Effector CD8-positive, alpha-beta T cell (primary cell): Measurements from ENCODE around the gene CSRP1.
"Not testable (repeated sequence)": the region's sequence is repeated elsewhere in the genome, so short reads cannot be mapped to it uniquely, and the experiment has no call there.

Source experiments
- DNase-seq: peaks from one replicate; lab custom pipeline; 2025; lab: John Stamatoyannopoulos, UW

CSRP1 gene

GRCh38 chr1:201478666-201479065, 28.3 kb downstream of the CSRP1 start:
- not testable (repeated sequence) for DNase-seq

GRCh38 chr1:201476670-201477344, 30.1 kb downstream of the CSRP1 start:
- DNase-seq = no peak

GRCh38 chr1:201475915-201476669, 30.8 kb downstream of the CSRP1 start:
- DNase-seq = no peak

GRCh38 chr1:201475130-201475529, 31.8 kb downstream of the CSRP1 start:
- no peak for DNase-seq

- no peak for DNase-seq
These were observed 33.6 kb downstream of the CSRP1 start for GRCh38 chr1:201473296-201473695.

- not testable (repeated sequence) for DNase-seq
These were observed 34.6 kb downstream of the CSRP1 start for GRCh38 chr1:201472321-201472720.

GRCh38 chr1:201471772-201472171, 35.2 kb downstream of the CSRP1 start:
- DNase-seq = no peak

GRCh38 chr1:201470581-201470980, 36.3 kb downstream of the CSRP1 start:
- no peak for DNase-seq

GRCh38 chr1:201469645-201470074, 37.3 kb downstream of the CSRP1 start:
- DNase-seq = no peak

- DNase-seq = no peak
These were observed 37.9 kb downstream of the CSRP1 start, which contains the start of gene PHLDA3 for GRCh38 chr1:201468844-201469644. Gene PHLDA3, minus strand, starts transcription at chr1:201469188. Its CDS starts 402 bp downstream, at chr1:201468786.

- DNase-seq = no peak
These were observed 38.5 kb downstream of the CSRP1 start for GRCh38 chr1:201468501-201468843.

- no peak for DNase-seq
These were observed 40.4 kb downstream of the CSRP1 start for GRCh38 chr1:201466492-201466891.

GRCh38 chr1:201465698-201466290, 41.1 kb downstream of the CSRP1 start:
- no peak for DNase-seq

- DNase-seq = no peak
These were observed 43.8 kb downstream of the CSRP1 start for GRCh38 chr1:201463071-201463552.

GRCh38 chr1:201461645-201462441, 45.1 kb downstream of the CSRP1 start:
- DNase-seq = no peak

GRCh38 chr1:201460814-201461644, 45.9 kb downstream of the CSRP1 start:
- DNase-seq = no peak

GRCh38 chr1:201459775-201460174, 47.1 kb downstream of the CSRP1 start:
- no peak for DNase-seq

- no peak for DNase-seq
These were observed 47.9 kb downstream of the CSRP1 start for GRCh38 chr1:201459052-201459451.

- DNase-seq = no peak
These were observed 49.4 kb downstream of the CSRP1 start for GRCh38 chr1:201457508-201457960.
